HEK293 (cell line): ENCODE results near the gene ZBED1.

Source experiments
- CTCF ChIA-PET: fragments of 350-600 bp; formaldehyde crosslinking; extraction: SDS; loops from one replicate; lab custom pipeline; 2021; ENCODE audit warnings: antibody characterized with exemption; lab: Yijun Ruan, JAX
- POLR2A ChIA-PET: fragments of 300-600 bp; formaldehyde crosslinking; extraction: SDS; loops from one replicate; lab custom pipeline; 2020; ENCODE audit warnings: antibody characterized with exemption, inconsistent platforms; lab: Yijun Ruan, JAX
- H3K27ac ChIP-seq: fragments of 200-500 bp; sonication (Bioruptor generic); 2 replicates; pipeline ENCODE4 v1.5.1; 2014; ENCODE audit warnings: low read depth, low read length, control low read depth, inconsistent platforms; ENCODE audit errors: extremely low read depth
- H3K36me3 ChIP-seq, 2 experiments: fragments of 200-500 bp in 1 of 2; sonication (Bioruptor generic) in 1 of 2; 1 replicate in 1 of 2; 2 replicates in 1 of 2; pipeline ENCODE4 v1.5.1; 2014 to 2017; ENCODE audit warnings: inconsistent platforms in 2 of 2, low read length in 2 of 2; ENCODE audit not compliant: control insufficient read depth in 2 of 2, insufficient read depth in 1 of 2
- H3K4me1 ChIP-seq: fragments of 200-500 bp; sonication (Bioruptor generic); 2 replicates; pipeline ENCODE4 v1.5.1; 2014; ENCODE audit warnings: mild to moderate bottlenecking, low read length, inconsistent platforms; ENCODE audit not compliant: control insufficient read depth, insufficient read depth
- H3K4me3 ChIP-seq: 2 replicates; pipeline ENCODE4 v1.5.1; 2011; ENCODE audit warnings: low read depth, mild to moderate bottlenecking, control low read depth, low read length, moderate library complexity
- H3K9me3 ChIP-seq: fragments of 200-500 bp; sonication (Bioruptor generic); 2 replicates; pipeline ENCODE4 v1.5.1; 2014; ENCODE audit warnings: low read depth, low read length, inconsistent platforms; ENCODE audit not compliant: control insufficient read depth, insufficient read depth
- HOXD13 ChIP-seq: sonication (generic); formaldehyde crosslinking; IDR thresholded peaks from 2 replicates; pipeline ENCODE4 v1.8.0; 2022; ENCODE audit warnings: missing genetic modification reagents, borderline replicate concordance
- MEIS1 ChIP-seq: sonication (generic); formaldehyde crosslinking; IDR thresholded peaks from 2 replicates; pipeline ENCODE4 v1.8.1; 2022; ENCODE audit warnings: missing genetic modification reagents, mild to moderate bottlenecking, borderline replicate concordance
- PRDM1 ChIP-seq: fragments of 450-650 bp; formaldehyde crosslinking; IDR thresholded peaks from 2 replicates; pipeline ENCODE4; 2016; ENCODE audit warnings: missing biosample characterization, missing genetic modification characterization
- TRIM28 ChIP-seq: IDR thresholded peaks from 2 replicates; pipeline ENCODE4 v1.6.1; 2011; ENCODE audit warnings: low read length, control low read depth, borderline replicate concordance
- WT1 ChIP-seq: fragments of 450-650 bp; formaldehyde crosslinking; IDR thresholded peaks from 2 replicates; pipeline ENCODE4 v1.5.1; 2016; ENCODE audit warnings: missing biosample characterization, missing genetic modification characterization
- YY1 ChIP-seq: fragments of 450-650 bp; formaldehyde crosslinking; IDR thresholded peaks from 2 replicates; pipeline ENCODE4 v1.5.1; 2018; ENCODE audit warnings: missing biosample characterization, missing genetic modification characterization
- ZNF175 ChIP-seq: fragments of 450-650 bp; formaldehyde crosslinking; IDR thresholded peaks from 2 replicates; pipeline ENCODE4 v1.5.1; 2016; ENCODE audit warnings: missing biosample characterization, missing genetic modification characterization
- ZNF184 ChIP-seq: fragments of 450-650 bp; IDR thresholded peaks from 2 replicates; pipeline ENCODE4 v1.5.1; 2018; ENCODE audit warnings: missing biosample characterization, mild to moderate bottlenecking, missing genetic modification characterization
- ZNF19 ChIP-seq: fragments of 450-650 bp; formaldehyde crosslinking; IDR thresholded peaks from 2 replicates; pipeline ENCODE4; 2016; ENCODE audit warnings: missing biosample characterization, missing genetic modification characterization, low read depth
- ZNF211 ChIP-seq: fragments of 450-650 bp; formaldehyde crosslinking; IDR thresholded peaks from 2 replicates; pipeline ENCODE4 v1.5.1; 2016; ENCODE audit warnings: low read depth, missing biosample characterization, missing genetic modification characterization
- ZNF223 ChIP-seq: fragments of 450-650 bp; formaldehyde crosslinking; IDR thresholded peaks from 2 replicates; pipeline ENCODE4 v1.5.1; 2016; ENCODE audit warnings: missing biosample characterization, missing genetic modification characterization
- ZNF311 ChIP-seq: fragments of 450-650 bp; formaldehyde crosslinking; IDR thresholded peaks from 2 replicates; pipeline ENCODE4 v1.5.1; 2017; ENCODE audit warnings: missing biosample characterization, missing genetic modification characterization, borderline replicate concordance
- ZNF335 ChIP-seq: fragments of 450-650 bp; formaldehyde crosslinking; conservative IDR thresholded peaks from 2 replicates; pipeline ENCODE4 v1.5.1; 2016; ENCODE audit warnings: missing biosample characterization, missing genetic modification characterization
- ZNF341 ChIP-seq: fragments of 450-650 bp; formaldehyde crosslinking; IDR thresholded peaks from 2 replicates; pipeline ENCODE4; 2016; ENCODE audit warnings: low read depth, missing biosample characterization, missing genetic modification characterization
- ZNF529 ChIP-seq: fragments of 450-650 bp; formaldehyde crosslinking; IDR thresholded peaks from 2 replicates; pipeline ENCODE4 v1.5.1; 2017; ENCODE audit warnings: missing genetic modification characterization, missing biosample characterization; ENCODE audit not compliant: insufficient replicate concordance
- ZNF544 ChIP-seq: fragments of 450-650 bp; formaldehyde crosslinking; IDR thresholded peaks from 2 replicates; pipeline ENCODE4 v1.5.0; 2017; ENCODE audit warnings: missing biosample characterization, missing genetic modification characterization
- ZNF561 ChIP-seq: fragments of 450-650 bp; IDR thresholded peaks from 2 replicates; pipeline ENCODE4 v1.5.1; 2018; ENCODE audit warnings: missing biosample characterization, missing genetic modification characterization, borderline replicate concordance
- ZNF571 ChIP-seq: fragments of 450-650 bp; formaldehyde crosslinking; IDR thresholded peaks from 2 replicates; pipeline ENCODE4 v1.5.0; 2017; ENCODE audit warnings: missing biosample characterization, missing genetic modification characterization
- ZNF785 ChIP-seq: fragments of 450-650 bp; formaldehyde crosslinking; IDR thresholded peaks from 2 replicates; pipeline ENCODE4 v1.5.1; 2016; ENCODE audit warnings: missing biosample characterization, missing genetic modification characterization
- ZNF792 ChIP-seq: fragments of 450-650 bp; formaldehyde crosslinking; IDR thresholded peaks from 2 replicates; pipeline ENCODE4 v1.5.1; 2016; ENCODE audit warnings: missing biosample characterization, missing genetic modification characterization
- TF ChIP-seq, protein P1 (sequence below): fragments of 450-650 bp; formaldehyde crosslinking; IDR thresholded peaks from 2 replicates; pipeline ENCODE4 v1.5.1; 2016; ENCODE audit warnings: missing biosample characterization, missing genetic modification characterization
- TF ChIP-seq, protein P2 (sequence below): fragments of 450-650 bp; formaldehyde crosslinking; IDR thresholded peaks from 2 replicates; pipeline ENCODE4 v1.5.1; 2016; ENCODE audit warnings: missing biosample characterization, missing genetic modification characterization
- TF ChIP-seq, protein P3 (sequence below): fragments of 450-650 bp; formaldehyde crosslinking; IDR thresholded peaks from 2 replicates; pipeline ENCODE4 v1.5.1; 2016; ENCODE audit warnings: missing biosample characterization, missing genetic modification characterization
- TF ChIP-seq, protein P4 (sequence below): fragments of 450-650 bp; formaldehyde crosslinking; IDR thresholded peaks from 2 replicates; pipeline ENCODE4 v1.5.1; 2016; ENCODE audit warnings: missing biosample characterization, missing genetic modification characterization
- TF ChIP-seq, protein P5 (sequence below): fragments of 450-650 bp; formaldehyde crosslinking; IDR thresholded peaks from 2 replicates; pipeline ENCODE4 v1.5.1; 2016; ENCODE audit warnings: missing biosample characterization, missing genetic modification characterization

ZBED1 gene

DNA sequence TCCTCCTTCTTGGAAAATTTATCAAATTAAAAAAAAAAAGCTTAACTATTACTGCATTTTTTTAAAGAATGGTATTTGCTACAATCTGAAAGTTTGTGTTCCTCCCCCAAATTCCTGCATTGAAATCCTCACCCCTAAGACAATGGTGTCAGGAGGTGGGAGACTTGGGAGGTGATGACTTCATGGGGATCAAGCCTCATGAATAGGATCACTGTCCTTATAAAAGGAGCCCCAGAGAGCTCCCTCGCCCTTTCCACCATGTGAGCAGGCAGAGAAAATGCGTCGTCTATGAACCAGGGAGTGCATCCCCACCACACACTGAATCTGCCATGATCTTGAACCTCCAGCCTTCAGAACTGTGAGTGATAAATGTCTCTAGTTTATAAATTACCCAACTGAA, 38.0 kb downstream of the ZBED1 start:
- Histone ChIP-seq H3K36me3 (no peaks in the 10 kb centered on the region; a peak in 1 of 3 replicates), H3K4me3 (no peak overlapping the region), H3K27ac (no peak overlapping the region), H3K4me1 (no peaks in the 10 kb centered on the region), H3K9me3 (no peaks in the 10 kb centered on the region)
- CTCF ChIA-PET = no interaction called here
- TF ChIP-seq, protein P1, sequence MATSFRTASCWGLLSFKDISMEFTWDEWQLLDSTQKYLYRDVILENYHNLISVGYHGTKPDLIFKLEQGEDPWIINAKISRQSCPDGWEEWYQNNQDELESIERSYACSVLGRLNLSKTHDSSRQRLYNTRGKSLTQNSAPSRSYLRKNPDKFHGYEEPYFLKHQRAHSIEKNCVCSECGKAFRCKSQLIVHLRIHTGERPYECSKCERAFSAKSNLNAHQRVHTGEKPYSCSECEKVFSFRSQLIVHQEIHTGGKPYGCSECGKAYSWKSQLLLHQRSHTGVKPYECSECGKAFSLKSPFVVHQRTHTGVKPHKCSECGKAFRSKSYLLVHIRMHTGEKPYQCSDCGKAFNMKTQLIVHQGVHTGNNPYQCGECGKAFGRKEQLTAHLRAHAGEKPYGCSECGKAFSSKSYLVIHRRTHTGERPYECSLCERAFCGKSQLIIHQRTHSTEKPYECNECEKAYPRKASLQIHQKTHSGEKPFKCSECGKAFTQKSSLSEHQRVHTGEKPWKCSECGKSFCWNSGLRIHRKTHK (tag by site-specific recombination) = no peak
- no peak for TF ChIP-seq ZNF561 (tag by site-specific recombination)
- no peak for TF ChIP-seq ZNF792 (tag by site-specific recombination)
- no peak for TF ChIP-seq ZNF175
- TF ChIP-seq WT1 (tag by site-specific recombination) = no peak
- TF ChIP-seq, protein P2, sequence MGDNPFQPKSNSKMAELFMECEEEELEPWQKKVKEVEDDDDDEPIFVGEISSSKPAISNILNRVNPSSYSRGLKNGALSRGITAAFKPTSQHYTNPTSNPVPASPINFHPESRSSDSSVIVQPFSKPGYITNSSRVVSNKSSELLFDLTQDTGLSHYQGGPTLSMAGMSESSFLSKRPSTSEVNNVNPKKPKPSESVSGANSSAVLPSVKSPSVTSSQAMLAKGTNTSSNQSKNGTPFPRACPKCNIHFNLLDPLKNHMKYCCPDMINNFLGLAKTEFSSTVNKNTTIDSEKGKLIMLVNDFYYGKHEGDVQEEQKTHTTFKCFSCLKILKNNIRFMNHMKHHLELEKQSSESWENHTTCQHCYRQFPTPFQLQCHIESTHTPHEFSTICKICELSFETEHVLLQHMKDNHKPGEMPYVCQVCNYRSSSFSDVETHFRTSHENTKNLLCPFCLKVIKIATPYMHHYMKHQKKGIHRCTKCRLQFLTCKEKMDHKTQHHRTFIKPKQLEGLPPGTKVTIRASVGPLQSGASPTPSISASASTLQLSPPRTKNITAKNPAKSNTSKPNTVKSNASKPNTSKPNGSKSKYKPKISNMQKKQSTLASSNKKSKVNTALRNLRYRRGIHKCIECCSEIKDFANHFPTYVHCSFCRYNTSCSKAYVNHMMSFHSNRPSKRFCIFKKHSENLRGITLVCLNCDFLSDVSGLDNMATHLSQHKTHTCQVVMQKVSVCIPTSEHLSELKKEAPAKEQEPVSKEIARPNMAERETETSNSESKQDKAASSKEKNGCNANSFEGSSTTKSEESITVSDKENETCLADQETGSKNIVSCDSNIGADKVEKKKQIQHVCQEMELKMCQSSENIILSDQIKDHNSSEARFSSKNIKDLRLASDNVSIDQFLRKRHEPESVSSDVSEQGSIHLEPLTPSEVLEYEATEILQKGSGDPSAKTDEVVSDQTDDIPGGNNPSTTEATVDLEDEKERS (tag by site-specific recombination) = no peak
- TF ChIP-seq ZNF223 (tag by site-specific recombination) = no peak
- TF ChIP-seq, protein P3, sequence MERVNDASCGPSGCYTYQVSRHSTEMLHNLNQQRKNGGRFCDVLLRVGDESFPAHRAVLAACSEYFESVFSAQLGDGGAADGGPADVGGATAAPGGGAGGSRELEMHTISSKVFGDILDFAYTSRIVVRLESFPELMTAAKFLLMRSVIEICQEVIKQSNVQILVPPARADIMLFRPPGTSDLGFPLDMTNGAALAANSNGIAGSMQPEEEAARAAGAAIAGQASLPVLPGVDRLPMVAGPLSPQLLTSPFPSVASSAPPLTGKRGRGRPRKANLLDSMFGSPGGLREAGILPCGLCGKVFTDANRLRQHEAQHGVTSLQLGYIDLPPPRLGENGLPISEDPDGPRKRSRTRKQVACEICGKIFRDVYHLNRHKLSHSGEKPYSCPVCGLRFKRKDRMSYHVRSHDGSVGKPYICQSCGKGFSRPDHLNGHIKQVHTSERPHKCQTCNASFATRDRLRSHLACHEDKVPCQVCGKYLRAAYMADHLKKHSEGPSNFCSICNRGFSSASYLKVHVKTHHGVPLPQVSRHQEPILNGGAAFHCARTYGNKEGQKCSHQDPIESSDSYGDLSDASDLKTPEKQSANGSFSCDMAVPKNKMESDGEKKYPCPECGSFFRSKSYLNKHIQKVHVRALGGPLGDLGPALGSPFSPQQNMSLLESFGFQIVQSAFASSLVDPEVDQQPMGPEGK (tag by site-specific recombination) = no peak
- no peak for TF ChIP-seq ZNF571 (tag by site-specific recombination)
- TF ChIP-seq YY1 (tag by site-specific recombination) = no peak
- TF ChIP-seq, protein P4, sequence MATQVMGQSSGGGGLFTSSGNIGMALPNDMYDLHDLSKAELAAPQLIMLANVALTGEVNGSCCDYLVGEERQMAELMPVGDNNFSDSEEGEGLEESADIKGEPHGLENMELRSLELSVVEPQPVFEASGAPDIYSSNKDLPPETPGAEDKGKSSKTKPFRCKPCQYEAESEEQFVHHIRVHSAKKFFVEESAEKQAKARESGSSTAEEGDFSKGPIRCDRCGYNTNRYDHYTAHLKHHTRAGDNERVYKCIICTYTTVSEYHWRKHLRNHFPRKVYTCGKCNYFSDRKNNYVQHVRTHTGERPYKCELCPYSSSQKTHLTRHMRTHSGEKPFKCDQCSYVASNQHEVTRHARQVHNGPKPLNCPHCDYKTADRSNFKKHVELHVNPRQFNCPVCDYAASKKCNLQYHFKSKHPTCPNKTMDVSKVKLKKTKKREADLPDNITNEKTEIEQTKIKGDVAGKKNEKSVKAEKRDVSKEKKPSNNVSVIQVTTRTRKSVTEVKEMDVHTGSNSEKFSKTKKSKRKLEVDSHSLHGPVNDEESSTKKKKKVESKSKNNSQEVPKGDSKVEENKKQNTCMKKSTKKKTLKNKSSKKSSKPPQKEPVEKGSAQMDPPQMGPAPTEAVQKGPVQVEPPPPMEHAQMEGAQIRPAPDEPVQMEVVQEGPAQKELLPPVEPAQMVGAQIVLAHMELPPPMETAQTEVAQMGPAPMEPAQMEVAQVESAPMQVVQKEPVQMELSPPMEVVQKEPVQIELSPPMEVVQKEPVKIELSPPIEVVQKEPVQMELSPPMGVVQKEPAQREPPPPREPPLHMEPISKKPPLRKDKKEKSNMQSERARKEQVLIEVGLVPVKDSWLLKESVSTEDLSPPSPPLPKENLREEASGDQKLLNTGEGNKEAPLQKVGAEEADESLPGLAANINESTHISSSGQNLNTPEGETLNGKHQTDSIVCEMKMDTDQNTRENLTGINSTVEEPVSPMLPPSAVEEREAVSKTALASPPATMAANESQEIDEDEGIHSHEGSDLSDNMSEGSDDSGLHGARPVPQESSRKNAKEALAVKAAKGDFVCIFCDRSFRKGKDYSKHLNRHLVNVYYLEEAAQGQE (tag by site-specific recombination) = no peak
- TF ChIP-seq ZNF341 (tag by site-specific recombination) = no peak
- TF ChIP-seq ZNF785 (tag by site-specific recombination) = no peak
- TF ChIP-seq ZNF19 (tag by site-specific recombination) = no peak
- TF ChIP-seq TRIM28 = no peak
- no peak for TF ChIP-seq ZNF544 (tag by site-specific recombination)
- POLR2A ChIA-PET = no interaction called here

DNA sequence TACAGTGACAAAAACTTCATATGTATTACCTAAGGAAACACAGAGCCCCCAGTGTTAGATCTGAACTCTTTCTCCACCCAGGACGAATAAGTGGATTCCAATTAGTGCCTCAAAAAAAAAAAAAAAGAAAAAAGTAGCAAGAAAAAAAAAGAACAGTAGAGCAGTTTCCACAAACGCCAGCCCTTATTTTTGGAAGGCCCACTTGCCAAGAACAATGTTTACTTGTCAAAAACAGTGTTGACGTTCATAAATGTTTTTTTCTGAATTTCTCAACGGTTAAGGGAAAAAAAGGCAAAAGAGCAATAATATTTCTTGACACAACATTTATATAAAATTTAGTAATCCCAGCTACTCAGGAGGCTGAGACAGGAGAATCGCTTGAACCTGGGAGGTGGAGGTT, 38.7 kb downstream of the ZBED1 start:
- no peaks in the 10 kb centered on the region for H3K4me1 ChIP-seq
- ChIA-PET CTCF (no interaction called here), POLR2A (no interaction called here)
- no peaks in the 10 kb centered on the region for H3K9me3 ChIP-seq
- no peaks in the 10 kb centered on the region; a peak in 1 of 3 replicates for H3K36me3 ChIP-seq
- no peak overlapping the region for H3K27ac ChIP-seq
- H3K4me3 ChIP-seq = no peak overlapping the region
- no peak for TF ChIP-seq ZNF211 (tag by site-specific recombination)
- no peak for TF ChIP-seq PRDM1 (tag by site-specific recombination)
- no peak for TF ChIP-seq ZNF335 (tag by site-specific recombination)
- no peak for TF ChIP-seq ZNF311 (tag by site-specific recombination)
- no peak for TF ChIP-seq HOXD13
- no peak for TF ChIP-seq MEIS1 (CRISPR knock-in tag)
- TF ChIP-seq, protein P5, sequence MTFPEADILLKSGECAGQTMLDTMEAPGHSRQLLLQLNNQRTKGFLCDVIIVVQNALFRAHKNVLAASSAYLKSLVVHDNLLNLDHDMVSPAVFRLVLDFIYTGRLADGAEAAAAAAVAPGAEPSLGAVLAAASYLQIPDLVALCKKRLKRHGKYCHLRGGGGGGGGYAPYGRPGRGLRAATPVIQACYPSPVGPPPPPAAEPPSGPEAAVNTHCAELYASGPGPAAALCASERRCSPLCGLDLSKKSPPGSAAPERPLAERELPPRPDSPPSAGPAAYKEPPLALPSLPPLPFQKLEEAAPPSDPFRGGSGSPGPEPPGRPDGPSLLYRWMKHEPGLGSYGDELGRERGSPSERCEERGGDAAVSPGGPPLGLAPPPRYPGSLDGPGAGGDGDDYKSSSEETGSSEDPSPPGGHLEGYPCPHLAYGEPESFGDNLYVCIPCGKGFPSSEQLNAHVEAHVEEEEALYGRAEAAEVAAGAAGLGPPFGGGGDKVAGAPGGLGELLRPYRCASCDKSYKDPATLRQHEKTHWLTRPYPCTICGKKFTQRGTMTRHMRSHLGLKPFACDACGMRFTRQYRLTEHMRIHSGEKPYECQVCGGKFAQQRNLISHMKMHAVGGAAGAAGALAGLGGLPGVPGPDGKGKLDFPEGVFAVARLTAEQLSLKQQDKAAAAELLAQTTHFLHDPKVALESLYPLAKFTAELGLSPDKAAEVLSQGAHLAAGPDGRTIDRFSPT (tag by site-specific recombination) = no peak
- no peak for TF ChIP-seq ZNF529 (tag by site-specific recombination)
- no peak for TF ChIP-seq ZNF184
